Measurements from ENCODE around the gene METTL21C.

Gene METTL21C

DNA sequence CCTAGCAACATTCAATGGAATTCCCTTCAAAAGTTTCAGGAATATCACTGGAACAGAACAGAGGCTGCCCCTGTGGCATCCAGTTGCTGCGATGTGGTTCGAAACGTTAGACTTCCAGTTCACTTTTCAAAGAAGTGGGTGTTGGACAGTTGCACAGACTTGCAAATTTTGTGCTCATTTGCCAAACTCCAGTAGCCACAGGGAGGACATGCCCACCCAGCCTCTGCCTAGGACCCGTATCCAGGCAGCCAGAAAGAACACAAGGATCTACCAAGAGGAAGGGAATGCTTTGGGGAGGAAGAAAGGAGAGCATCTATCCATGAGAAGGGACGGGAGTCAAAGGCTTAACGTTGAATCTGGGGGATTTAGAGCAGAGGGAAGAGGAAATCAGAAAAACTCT is at the start of gene METTL21C:
Gene METTL21C (minus strand): TSS at position 108 of the 400 bp plus-strand sequence. CDS start 546 bp downstream, outside the sequence.
- DNase-seq, result no peak

DNA sequence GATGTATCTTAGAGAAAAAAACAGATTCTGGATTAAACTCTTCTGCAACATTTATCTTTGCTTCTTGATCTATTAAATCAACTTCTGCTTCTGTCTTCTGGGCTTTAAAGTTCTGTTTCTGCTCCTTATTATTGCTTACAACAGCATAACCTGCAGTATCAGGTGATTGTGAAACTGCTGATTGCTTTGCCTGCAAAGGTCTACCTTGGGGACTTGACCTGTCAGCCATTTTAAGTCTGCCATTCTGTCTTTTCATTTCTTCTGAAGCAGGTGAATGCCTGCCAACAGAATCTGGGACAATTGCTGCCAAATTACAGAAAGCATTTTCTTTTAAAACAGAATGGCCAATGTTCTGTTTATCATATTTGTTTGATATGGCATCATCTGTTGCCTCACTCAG is 47.7 kb upstream of the METTL21C start:
- DNase-seq, result no peak

DNA sequence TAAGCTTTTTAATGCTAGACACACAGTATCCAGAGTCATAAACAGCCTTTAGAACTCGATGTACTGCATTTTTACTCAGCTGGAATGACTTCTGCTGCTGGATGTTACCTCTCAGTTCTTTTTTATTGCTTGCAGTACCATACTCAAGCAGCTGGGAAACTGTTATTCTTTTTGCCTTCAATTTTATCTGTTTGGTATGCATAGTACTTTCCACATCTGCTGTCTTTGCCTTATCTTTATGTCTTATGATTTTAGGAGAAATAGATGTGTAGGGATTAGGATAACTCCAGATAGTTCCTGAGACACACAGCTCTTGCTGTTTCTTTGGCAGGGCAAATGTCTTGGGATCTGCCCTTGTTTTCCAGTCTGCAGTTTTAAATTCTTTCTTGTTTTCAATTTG is 47.3 kb upstream of the METTL21C start:
- no peak for DNase-seq

DNA sequence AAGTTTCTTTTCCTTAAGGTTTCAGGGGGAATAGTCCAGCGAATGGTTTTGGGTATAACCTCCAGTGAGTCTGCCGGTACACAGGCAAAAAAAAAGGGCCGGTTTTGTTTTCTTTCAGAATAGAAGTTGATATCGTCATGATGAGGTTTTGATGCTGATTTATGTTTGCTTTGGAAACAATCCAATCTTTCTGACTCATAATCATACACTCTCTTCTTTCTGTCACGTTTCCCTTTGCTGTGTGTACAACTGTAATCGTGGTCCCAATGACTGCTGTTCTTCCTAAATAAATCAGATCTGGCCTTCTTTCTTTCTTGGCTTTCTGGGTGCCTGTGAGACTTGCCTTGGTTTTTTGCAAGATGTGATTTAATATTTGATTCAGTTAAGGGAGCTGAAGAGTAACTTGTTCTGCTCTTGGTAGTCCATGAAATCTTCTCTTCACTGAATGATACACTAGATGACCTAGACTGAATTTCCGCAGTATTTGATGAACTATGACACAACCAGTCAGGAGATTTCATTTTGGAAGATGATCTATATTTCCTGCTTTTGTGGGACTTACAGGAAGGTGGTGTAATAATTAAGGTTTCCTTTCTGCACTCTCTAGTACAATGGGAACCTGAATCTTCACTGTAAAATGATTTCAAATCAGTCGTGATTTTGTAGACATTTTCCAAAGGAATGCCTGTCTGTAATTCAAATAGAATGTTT is 34.9 kb upstream of the METTL21C start:
- DNase-seq, result no peak

DNA sequence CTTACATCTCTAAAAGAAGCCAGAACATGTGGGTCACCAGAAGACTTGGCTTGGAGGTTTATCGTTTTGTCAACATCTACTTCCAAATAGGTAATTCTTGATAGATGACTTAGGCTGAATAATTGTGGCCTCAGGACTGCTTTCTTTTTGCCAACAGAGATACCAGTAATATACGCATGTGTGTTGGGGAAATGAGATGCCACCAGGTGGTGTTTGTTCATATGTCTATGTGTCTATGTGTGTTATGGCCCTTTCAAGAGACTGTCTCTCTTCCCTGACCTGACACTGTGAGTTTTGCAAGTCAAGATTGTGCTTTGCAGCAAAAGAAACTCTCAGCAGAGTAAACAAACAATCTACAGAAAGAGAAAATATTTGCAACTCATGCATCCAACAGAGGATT is 31.6 kb upstream of the METTL21C start:
- DNase-seq, result no peak

DNA sequence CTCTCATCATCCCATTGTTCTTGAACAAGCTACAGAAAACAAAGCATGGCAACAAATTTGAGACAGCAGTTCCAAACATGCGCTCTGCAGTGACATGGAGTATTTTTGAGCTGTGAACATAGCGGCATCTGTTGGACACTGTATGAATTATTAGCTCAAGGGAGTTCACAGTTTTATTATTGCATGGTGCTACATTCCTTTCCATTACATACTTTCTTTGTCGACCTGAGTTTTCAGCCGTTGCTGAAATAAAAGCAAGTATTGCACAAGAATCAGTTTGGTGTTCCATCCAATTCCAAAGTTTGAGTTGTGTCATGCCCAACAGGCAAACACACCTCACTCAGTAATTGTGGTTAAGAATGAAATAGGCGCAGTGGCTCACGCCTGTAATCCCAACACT is 30.1 kb upstream of the METTL21C start:
- no peak for DNase-seq

DNA sequence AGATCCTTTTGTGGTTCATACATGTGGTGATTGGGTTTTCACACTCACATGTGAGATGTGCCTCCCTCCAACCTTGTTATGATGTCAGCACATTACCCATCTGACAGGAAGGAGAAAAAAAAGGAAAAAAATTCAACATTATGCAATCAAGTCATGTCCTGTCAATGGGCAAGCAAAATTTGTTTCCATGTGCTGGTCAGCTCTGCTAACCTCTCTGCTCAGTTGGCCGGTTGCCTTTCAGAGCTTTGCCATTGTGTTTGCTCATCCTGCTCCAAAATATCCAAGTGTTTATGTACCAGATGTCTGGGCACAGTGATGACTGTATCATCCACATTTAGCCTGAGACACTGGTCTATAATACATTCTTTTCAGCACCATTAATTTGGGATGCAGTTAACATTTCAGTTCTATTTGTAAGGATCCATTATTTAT is 27.0 kb upstream of the METTL21C start:
- DNase-seq, result no peak

DNA sequence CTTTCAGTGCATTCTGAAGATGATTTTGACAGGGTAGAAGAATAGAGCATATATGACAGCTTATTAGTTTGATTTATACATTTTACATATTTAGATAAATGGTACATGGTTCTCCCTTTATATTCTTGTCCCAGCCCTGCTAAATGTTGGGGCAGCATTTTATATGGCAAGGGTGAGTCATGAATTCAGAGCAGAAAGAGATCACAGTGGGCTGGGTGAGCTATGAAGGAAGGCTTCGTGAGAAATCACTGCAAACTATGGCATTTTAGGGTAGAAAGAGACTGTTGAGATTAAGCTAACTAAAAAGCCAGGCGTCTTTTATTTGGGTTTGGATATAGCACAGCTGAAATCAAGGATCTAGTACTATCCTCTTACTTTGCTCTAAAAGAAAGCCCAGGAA is 23.9 kb upstream of the METTL21C start:
- DNase-seq, result no peak

DNA sequence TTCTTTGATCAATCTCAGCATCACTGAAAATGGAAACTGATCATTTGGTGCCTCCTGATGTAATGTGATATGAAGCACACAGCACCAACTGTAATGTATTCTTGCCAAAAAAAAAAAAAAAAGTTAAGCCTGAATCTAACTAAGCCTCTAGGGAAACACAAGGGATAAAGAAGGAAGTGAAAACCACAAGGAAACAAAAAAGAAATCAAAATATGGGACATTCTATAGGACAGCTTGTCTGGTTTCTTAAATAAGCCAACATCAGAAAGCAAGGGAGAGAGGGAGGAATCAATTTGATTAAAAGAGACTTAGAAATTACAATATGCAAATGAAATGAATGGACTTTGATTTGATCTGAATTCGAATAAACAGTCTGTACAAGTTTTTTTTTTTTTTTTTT is 20.6 kb upstream of the METTL21C start:
- DNase-seq, result no peak

DNA sequence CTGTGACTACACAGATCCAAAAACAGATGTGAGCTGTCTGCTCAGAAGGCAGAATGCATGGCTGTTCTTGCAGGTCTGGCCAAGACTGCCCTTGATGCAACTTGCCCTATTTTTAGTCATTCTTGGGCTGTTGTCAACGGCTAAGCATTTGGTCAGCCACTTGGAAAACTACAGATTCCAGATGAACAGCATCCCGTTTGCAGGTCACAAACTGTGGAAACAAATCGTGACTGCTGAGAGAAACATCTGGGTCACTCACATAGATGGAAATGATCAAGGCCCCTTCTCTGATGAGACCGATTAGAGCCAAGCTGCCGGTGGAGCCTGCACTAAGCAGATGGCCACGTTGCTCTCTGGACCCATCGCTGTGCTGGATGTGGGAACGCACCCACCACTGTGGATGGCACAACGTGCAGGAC is 15.4 kb upstream of the METTL21C start:
- DNase-seq, result no peak

DNA sequence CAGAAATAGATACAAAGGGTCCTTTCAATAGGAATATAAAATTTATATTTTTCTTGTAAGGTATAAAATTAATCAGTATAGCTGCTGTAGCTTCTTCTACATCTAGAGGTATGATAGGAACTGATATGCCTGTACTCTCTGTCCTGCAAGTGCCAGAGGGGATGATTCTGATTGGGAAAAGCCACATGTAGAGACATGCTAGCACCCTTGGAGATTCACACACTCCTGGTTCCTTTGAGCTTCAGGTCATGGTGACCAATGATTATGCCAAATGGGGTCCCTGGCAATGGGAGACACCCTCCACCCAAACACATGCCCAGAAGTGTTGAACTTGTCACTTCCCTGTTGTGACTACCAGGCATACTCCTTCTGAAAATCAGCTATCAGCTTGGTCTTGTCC is 14.7 kb upstream of the METTL21C start:
- no peak for DNase-seq

DNA sequence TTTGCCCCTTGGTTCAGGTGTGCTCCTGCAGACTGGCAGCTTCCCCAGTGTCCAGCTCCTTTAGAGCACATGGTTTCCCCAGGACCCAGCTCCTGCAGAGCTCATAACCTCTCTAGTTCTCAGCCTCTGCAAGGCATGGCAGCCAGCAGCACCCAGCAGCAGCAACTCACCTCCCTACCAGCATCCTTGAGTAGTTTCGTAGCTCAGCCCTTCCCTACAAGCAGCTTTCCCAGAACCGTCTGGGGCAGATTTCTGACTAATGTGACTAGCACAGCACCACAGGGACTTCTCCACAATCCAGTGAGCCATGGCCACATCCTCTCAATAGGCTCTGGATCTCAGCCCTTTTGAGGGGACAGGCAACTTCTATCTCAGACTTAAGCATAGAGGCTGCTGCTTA is 14.1 kb upstream of the METTL21C start:
- no peak for DNase-seq

DNA sequence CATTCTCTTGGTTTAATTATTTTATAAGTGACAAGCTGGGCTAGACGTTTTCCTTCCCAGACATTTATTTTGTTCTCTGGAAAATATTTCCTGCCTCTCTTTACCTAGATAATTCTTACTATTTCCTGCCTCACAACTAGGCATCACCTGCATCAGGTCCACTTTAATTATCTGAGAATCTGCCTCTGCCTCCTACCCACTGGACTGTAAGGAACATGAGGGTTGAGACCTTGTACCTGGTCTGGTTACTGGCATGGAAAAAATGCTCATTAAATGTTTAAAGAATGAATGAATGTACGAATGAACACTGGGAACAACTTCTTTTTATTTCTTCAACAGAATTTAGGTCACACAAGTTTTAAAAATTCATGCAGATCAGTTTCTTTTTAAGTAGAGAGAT is 13.4 kb upstream of the METTL21C start:
- DNase-seq, result no peak

DNA sequence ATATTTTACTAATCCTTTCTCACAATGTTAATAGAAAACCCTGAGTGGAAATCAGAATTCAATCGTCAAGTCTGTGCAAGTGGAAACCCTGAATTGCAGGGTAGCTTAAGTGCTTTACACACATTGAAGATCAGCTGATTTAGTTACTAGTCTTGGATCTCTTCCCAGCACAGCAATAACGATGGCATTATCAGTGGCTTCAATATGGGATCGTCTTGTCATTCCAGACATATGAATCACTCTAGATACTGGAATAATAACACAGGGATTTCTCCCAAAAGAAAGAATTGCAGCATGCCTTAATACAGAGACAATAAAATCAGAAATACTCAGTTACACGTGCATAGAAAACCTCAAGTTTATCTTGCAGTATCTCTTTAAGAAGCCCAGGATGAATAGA is 12.6 kb upstream of the METTL21C start:
- no peak for DNase-seq

DNA sequence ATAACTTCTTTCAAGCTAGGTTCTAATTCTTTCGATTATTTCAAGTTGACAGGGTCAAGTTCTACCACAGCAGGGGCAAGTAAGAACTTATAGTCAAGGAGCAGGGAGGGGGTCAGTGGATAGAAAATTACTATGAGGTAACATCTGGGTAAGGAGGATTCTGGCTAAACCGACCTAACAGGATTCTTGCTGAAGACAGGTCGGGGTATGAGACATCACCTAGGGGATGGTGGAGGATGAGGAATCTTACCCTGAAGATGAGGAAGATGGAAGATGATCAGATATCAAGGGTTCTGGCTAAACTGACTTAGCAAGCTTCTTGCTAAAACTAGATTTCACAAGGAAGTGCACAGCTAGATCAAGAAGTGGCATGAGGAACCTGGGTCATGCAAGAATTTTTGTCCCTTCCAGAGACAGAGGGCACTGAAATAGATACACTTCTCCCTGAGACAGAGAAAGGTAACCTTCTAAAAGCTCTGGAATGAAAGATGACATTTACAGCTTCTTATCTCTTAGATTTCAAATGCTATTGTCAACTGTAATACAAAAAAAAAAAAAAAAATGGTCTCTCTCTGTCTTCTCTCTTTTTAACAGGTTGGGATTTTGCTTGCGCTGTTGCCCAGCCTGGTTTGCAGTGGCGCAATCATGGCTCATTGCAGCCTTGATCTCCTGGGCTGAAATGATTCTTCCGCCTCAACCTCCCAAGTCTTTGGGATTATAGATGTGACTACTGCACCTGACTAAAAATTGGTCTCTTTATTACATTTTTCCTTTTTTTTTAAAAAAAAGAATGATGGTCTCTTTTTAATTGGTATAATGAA is 9.6 kb upstream of the METTL21C start:
- DNase-seq, result no peak

DNA sequence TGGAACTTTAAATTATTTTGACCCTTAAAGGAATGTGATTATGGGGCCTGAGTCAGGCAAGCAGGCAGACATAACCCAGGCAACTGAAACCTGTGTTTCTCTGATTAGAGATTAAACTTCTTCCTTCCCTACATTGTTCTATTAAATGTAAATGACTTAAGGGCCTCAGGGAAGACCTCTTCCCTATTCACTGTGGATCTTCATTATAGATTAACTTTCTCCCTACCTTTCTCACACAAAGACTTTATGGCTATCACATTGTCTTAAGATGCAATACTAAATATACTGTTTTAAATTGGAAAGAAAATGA is 8.8 kb upstream of the METTL21C start:
- no peak for DNase-seq

DNA sequence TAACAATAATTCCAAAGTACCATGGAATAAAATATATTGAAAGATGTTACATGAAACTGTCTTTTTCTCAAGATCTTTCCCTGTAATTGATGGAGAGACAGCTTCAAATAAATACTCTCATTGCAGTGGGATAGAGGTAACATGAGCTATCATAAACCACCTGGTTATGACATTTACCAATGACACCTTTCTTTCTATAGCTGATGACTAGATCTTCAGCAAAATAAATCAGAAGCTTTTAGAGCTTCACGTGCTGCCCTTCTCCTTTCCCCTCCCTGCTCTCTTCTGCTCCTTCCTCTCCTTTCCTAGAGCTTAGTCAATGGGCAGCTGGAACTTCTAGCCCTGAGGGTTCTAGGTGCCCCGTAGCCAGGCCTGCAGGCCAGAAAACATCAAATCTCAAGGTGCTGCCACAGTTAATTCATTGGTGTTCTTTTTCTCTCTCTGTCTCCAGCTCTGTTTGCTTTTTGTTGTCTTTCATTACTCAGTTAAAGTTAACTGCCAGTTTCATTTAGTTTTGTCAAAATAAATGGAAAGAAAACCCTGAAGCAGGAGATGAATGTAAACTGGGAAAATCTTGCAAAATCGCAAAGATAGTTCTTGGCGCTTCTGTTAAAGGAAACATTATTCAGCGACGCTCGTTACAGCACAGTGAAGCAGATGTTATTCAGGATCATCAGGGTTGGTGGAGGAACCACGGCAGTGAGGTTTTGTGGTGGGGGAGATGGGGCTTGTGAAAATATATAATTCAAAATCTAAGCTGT is 8.3 kb upstream of the METTL21C start:
- no peak for DNase-seq

DNA sequence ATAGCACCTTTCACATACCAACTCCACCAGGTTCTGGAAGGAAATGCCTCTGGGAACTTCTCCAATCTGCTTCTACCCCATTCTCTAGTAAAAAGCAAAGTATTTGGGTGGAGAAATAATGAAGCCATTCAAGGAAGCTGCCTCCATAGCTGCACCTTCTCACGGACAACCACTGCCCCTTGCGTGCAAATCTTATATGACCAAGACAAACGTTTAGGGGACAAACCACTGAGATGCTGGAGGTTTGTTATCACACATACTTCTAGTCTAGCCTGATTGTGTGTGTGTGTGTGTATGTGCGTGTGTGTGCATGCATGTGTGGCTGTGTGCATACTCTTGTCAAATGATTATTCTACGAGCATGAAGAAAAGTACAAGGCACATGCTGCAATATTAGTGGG is 6.5 kb upstream of the METTL21C start:
- no peak for DNase-seq

DNA sequence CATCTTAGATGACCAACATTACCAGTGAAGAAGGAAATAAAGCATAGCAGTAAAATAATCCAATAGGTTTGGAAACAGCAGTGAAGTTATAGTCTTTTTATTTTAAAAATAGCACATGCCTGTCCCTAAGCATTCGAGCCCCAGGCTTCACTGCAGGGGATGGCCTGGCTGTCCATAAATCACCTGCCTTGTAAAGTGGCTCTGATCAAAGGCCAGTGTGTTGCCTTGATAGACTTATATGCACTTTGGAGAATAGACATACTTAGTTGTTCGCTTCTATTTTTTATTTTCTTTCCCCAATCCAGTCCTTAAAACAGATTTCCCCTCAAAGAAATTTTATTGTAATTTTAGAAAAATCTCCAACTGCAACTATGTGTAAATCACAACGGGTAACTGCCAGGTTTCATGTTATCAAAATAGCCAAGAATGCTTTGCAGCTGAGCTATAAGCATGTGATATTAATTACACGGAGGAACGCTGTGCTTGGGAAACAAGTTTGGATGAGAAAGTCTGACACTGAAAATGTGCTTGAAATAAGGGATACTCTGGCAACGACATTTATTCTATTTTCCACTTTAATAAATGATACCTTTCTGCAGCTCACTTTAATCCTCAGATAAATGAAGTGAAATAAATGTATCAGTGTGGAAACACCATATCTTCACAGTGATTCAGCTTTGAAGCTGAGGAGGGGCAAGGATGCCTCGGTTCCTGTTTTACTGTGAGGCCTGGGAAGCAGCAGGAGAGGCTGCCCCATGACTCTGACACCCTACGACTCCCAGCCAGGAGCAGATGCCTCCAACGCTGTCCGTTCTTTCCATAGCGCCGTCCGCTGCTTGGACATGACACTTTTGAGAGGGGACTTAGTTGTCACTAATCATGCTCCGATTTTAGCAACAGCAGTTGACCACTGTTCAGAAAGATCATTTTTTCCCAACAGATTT is 5.5 kb upstream of the METTL21C start:
- no peak for DNase-seq

DNA sequence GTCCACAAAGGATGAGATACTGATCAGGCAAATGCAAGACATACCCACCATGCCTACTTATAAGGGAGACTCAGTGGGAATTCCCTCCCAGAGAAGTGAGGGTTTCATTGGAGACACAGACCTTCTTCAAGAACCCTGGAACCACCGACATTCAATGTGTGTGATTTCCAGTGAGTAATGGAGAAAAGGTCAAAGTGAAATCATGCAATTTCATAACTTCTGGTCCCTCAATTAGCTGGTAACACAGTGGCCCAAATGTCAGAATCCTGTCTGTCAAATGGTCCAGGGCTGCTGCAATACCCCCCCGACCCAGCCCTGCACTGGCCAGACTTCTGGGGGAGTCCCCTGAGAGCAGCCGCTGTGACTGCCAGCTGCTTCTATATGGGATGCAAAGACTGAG is 4.7 kb upstream of the METTL21C start:
- no peak for DNase-seq

DNA sequence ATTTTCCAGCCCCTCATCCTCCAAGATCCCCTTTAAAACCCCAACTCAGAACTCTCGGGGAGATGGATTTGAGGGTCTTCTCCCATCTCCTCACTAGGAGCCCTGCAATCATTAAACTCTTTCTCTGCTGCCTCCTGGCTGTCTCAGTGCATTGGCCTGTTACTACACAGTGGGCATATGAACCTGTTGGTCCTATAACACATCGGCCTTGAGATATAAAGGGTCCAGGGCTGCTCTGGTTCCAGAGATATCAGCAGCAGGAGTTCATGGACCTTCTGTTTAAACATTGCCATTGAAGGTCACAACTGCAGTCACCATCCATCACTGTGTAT is 3.8 kb upstream of the METTL21C start:
- DNase-seq, result no peak

DNA sequence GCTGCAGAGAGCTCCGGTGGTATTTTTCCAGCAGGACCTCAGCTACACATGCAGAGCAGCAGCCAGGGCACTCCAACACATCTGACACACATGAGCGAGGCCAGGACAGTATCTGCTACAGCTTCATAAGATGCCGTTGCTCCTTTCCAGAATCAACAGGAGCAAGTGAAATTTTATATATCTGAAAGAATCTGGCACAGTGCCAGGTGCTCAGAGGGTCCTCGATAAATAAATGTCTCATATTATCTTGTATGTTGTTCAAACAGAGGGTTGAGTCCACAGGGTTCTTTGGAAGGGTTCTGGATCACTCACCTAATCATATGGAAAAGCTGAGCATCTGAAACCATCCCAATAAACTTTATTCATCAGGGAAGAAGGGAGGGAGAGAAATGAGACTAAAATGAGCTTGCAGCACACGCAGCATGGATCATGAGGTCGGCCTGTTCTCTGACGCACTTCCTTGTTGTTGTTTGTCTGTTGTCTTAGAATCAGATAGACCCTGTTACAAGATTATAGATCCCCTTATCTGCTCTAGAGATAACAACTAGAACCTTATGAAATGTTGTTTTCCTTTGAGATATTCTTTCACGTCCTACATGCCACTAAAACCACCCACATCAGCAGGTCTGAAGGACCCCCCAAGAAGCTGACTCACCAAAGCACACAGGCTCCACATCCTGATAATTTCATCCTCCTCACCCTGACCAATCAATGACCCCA is 3.2 kb upstream of the METTL21C start:
- no peak for DNase-seq
